Measurements from ENCODE around the gene CHGA.
A peak's percentile ranks its signal among the peaks of the same experiment; 100 is the strongest.

CHGA gene

GRCh38 chr14:92945959-92946846, 23.3 kb downstream of the CHGA start:
- no peak for DNase-seq

GRCh38 chr14:92946847-92947545, 24.0 kb downstream of the CHGA start:
- DNase-seq: no peak

GRCh38 chr14:92948647-92949046, 25.7 kb downstream of the CHGA start:
- no peak for DNase-seq

GRCh38 chr14:92949496-92950192, 26.7 kb downstream of the CHGA start:
- DNase-seq: no peak

GRCh38 chr14:92950193-92950540, 27.2 kb downstream of the CHGA start:
- DNase-seq: no peak

- DNase-seq: no peak
Observed at GRCh38 chr14:92950773-92951172, 27.8 kb downstream of the CHGA start.

GRCh38 chr14:92951261-92951660, 28.3 kb downstream of the CHGA start:
- DNase-seq: no peak

- DNase-seq: peak; percentile 43
Observed at GRCh38 chr14:92951912-92952471, 29.0 kb downstream of the CHGA start.

GRCh38 chr14:92952481-92953298, 29.7 kb downstream of the CHGA start:
- DNase-seq: no peak

- DNase-seq: no peak
Observed at GRCh38 chr14:92953526-92953925, 30.6 kb downstream of the CHGA start.

GRCh38 chr14:92954933-92955332, 32.0 kb downstream of the CHGA start:
- no peak for DNase-seq

GRCh38 chr14:92955381-92955780, 32.4 kb downstream of the CHGA start:
- no peak for DNase-seq

- no peak for DNase-seq
Observed at GRCh38 chr14:92956961-92957360, 34.0 kb downstream of the CHGA start.

- no peak for DNase-seq
Observed at GRCh38 chr14:92958373-92959188, 35.6 kb downstream of the CHGA start.

- no peak for DNase-seq
Observed at GRCh38 chr14:92959189-92959531, 36.2 kb downstream of the CHGA start.

GRCh38 chr14:92959761-92960680, 37.1 kb downstream of the CHGA start:
- no peak for DNase-seq

GRCh38 chr14:92960706-92961566, 38.0 kb downstream of the CHGA start:
- DNase-seq: no peak

GRCh38 chr14:92961567-92961855, 38.6 kb downstream of the CHGA start:
- no peak for DNase-seq

GRCh38 chr14:92962031-92962830, 39.3 kb downstream of the CHGA start:
- DNase-seq: no peak
